Measurements from ENCODE around the gene MICAL1. TPM values are rescaled to one million over a fixed set of nuclear protein-coding genes. Genes with fewer than 3 reads are reported as not detected.

Gene MICAL1
- total and polyA plus RNA-seq, 2 of the 8 experiments (the other 6 are each of a cell fraction or from before 2014, with no cell fraction given), result 42.5 to 55.4 TPM

- peak in 1 of 2 experiments; percentile 14 for DNase-seq (ENCODE audit: low read depth in 1 of 2, low spot score in 2 of 2)
- Histone ChIP-seq H3K4me1 (replicated peaks in 1 of 4; ENCODE audit: control insufficient read depth in 3 of 4, insufficient read depth in 4 of 4, low read length in 3 of 4) (peaks cover 3 to 11% (median 6%) of the 10 kb centered on the region in 4 experiments; a peak in 6 of 7 replicates), H3K23me2 (ENCODE audit: low read depth, low read length) (peaks cover 4% of the 10 kb centered on the region; the same call in 1 of the 2 replicates), H4K91ac (replicated peaks; ENCODE audit: insufficient read length, low read length) (no peak overlapping the region), H2BK15ac (ENCODE audit: low read length) (peak overlapping the region; percentile 76), H2BK5ac (ENCODE audit: low read depth, low read length) (no peak overlapping the region), H2BK12ac (ENCODE audit: low read depth, low read length) (no peak overlapping the region; the same call in 1 of the 2 replicates), H3K18ac (ENCODE audit: extremely low read depth, low read length) (no peak overlapping the region), H3K4me2 (ENCODE audit: insufficient read depth in 1 of 2, low read depth in 2 of 2, low read length in 2 of 2) (no peak overlapping the region), H3K9me3 (ENCODE audit: insufficient read depth in 2 of 2, low read depth in 1 of 2, low read length in 1 of 2) (no peaks in the 10 kb centered on the region), H3K27ac (ENCODE audit: low read depth, low read length) (no peak overlapping the region), H3K36me3 (ENCODE audit: control insufficient read depth in 2 of 4, insufficient read depth in 4 of 4, low read length in 3 of 4) (peaks cover 4 to 16% (median 12%) of the 10 kb centered on the region in 4 experiments; a peak in 7 of 8 replicates), H3K79me2 (ENCODE audit: control insufficient read depth in 1 of 2, insufficient read depth in 2 of 2, low read length in 2 of 2) (peaks cover 15 to 23% of the 10 kb centered on the region in 2 experiments), H2BK20ac (ENCODE audit: low read length) (no peak overlapping the region), H2BK120ac (replicated peaks; ENCODE audit: low read depth, low read length) (no peak overlapping the region), H3K23ac (ENCODE audit: insufficient read length) (no peak overlapping the region), H3K79me1 (ENCODE audit: low read depth, low read length) (no peaks in the 10 kb centered on the region; the same call in 1 of the 2 replicates), H4K8ac (ENCODE audit: extremely low read depth, insufficient read depth, low read length) (no peak overlapping the region), H4K20me1 (replicated peaks in 1 of 2; ENCODE audit: control insufficient read depth in 1 of 2, insufficient read depth in 2 of 2, low read length in 2 of 2) (peaks cover 0 to 4% of the 10 kb centered on the region in 2 experiments), H4K5ac (ENCODE audit: insufficient read length, low read depth, low read length) (no peak overlapping the region), H3K14ac (ENCODE audit: insufficient read length) (no peak overlapping the region), H2AFZ (ENCODE audit: low read length) (no peak overlapping the region), H2AK5ac (ENCODE audit: low read depth, low read length) (no peak overlapping the region), H3K56ac (replicated peaks; ENCODE audit: insufficient read length, low read depth, low read length) (no peak overlapping the region), H3K4ac (replicated peaks; ENCODE audit: insufficient read length, low read depth, low read length) (no peak overlapping the region), H3K9ac (replicated peaks in 1 of 4; ENCODE audit: extremely low read depth in 1 of 4, low read depth in 3 of 4, low read length in 3 of 4) (no peak overlapping the region), H3K4me3 (ENCODE audit: extremely low read depth in 1 of 4, insufficient read depth in 2 of 4, low read depth in 3 of 4, low read length in 4 of 4) (no peak overlapping the region), H3K27me3 (replicated peaks in 1 of 4; ENCODE audit: control insufficient read depth in 3 of 4, extremely low read depth in 1 of 4, insufficient read depth in 3 of 4, low read length in 3 of 4) (no peaks in the 10 kb centered on the region)
- ChIA-PET CTCF (ENCODE audit: partially characterized antibody) (interaction anchor here (1.0 kb wide), 1 partner anchor 92 kb away, joined by 3 read pairs; no protein-coding TSS in a partner anchor), POLR2A (ENCODE audit: partially characterized antibody) (interaction anchor here (0.6 to 0.7 kb wide), 2 partner anchors 37 to 45 kb away, joined by 3 to 4 read pairs; partner anchors contain the start of gene SMPD2)
- FAIRE-seq, result no peak
- 89% methylated on average over 3 of the region's 3 CpGs; no CpG with 5 or more reads in 1 of the 2 experiments for WGBS, 2 experiments (ENCODE audit: extremely low coverage in 1 of 2, insufficient coverage in 1 of 2, insufficient read length in 1 of 2, insufficient replicate concordance in 2 of 2, low coverage in 1 of 2, low lambda C conversion rate in 2 of 2, missing lambda C conversion rate in 1 of 2)
- TF ChIP-seq SIN3A (conservative IDR thresholded peaks at IDR 0.05 in 1 of 2, IDR thresholded peaks at IDR 0.05 in 1 of 2; ENCODE audit: low read depth in 1 of 2, low read length in 2 of 2) (no peak), CHD1 (IDR thresholded peaks at IDR 0.05; ENCODE audit: low read depth, low read length) (no peak), KDM4A (IDR thresholded peaks at IDR 0.05; ENCODE audit: low read depth, low read length, severe bottlenecking) (no peak), EGR1 (IDR thresholded peaks at IDR 0.05; ENCODE audit: borderline replicate concordance, low read depth, low read length) (no peak), YY1 (IDR thresholded peaks at IDR 0.05; ENCODE audit: low read depth, low read length) (no peak), CBX5 (IDR thresholded peaks at IDR 0.05; ENCODE audit: low read depth, low read length) (no peak)
- TF ChIP-seq, protein P1, sequence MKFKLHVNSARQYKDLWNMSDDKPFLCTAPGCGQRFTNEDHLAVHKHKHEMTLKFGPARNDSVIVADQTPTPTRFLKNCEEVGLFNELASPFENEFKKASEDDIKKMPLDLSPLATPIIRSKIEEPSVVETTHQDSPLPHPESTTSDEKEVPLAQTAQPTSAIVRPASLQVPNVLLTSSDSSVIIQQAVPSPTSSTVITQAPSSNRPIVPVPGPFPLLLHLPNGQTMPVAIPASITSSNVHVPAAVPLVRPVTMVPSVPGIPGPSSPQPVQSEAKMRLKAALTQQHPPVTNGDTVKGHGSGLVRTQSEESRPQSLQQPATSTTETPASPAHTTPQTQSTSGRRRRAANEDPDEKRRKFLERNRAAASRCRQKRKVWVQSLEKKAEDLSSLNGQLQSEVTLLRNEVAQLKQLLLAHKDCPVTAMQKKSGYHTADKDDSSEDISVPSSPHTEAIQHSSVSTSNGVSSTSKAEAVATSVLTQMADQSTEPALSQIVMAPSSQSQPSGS (IDR thresholded peaks at IDR 0.05; ENCODE audit: low read length), result no peak
Observed at GRCh38 chr6:109485266-109485935, 29.8 kb upstream of the MICAL1 start.

Measured in H1 (cell line).